Mesendoderm (in vitro differentiated cells): ENCODE results near the gene SYT11. TPM values are rescaled to one million over a fixed set of nuclear protein-coding genes. Genes with fewer than 3 reads are reported as not detected.

ENCODE experiments used
- DNase-seq: peaks from one replicate; pipeline ENCODE4 v3.0.0; 2013
- H2AK5ac ChIP-seq: 2 replicates; pipeline ENCODE4 v1.6.1; 2013; ENCODE audit warnings: low read length, inconsistent platforms
- H2BK120ac ChIP-seq: 2 replicates; pipeline ENCODE4 v1.6.1; 2013; ENCODE audit warnings: low read depth, mild to moderate bottlenecking, low read length, moderate library complexity, mixed read lengths
- H2BK15ac ChIP-seq: replicated peaks from 2 replicates; pipeline ENCODE4 v1.6.1; 2013; ENCODE audit warnings: low read depth, mild to moderate bottlenecking, moderate library complexity
- H2BK5ac ChIP-seq: 2 replicates; pipeline ENCODE4 v1.6.1; 2013; ENCODE audit warnings: low read length, inconsistent platforms
- H3K18ac ChIP-seq: 2 replicates; pipeline ENCODE4 v1.6.1; 2013; ENCODE audit warnings: mild to moderate bottlenecking, low read length, mixed read lengths
- H3K23ac ChIP-seq: one replicate; pipeline ENCODE4 v1.6.1; 2013; ENCODE audit warnings: low read length
- H3K27ac ChIP-seq: 2 replicates; pipeline ENCODE4 v1.5.1; 2013; ENCODE audit warnings: low read depth, mild to moderate bottlenecking, inconsistent platforms, low read length, moderate library complexity
- H3K27me3 ChIP-seq: 2 replicates; pipeline ENCODE4 v1.6.1; 2013; ENCODE audit warnings: low read length, control low read depth, mild to moderate bottlenecking, inconsistent platforms; ENCODE audit not compliant: insufficient read depth, poor library complexity
- H3K36me3 ChIP-seq: 2 replicates; pipeline ENCODE4 v1.6.1; 2013; ENCODE audit warnings: low read length, inconsistent platforms; ENCODE audit not compliant: control insufficient read depth, insufficient read depth
- H3K4ac ChIP-seq: one replicate; pipeline ENCODE4 v1.6.1; 2013; ENCODE audit warnings: low read depth, mild to moderate bottlenecking, low read length, moderate library complexity
- H3K4me1 ChIP-seq: 2 replicates; pipeline ENCODE4 v1.6.1; 2013; ENCODE audit warnings: low read depth, low read length, inconsistent platforms; ENCODE audit not compliant: control insufficient read depth
- H3K4me2 ChIP-seq: 2 replicates; pipeline ENCODE4 v1.6.1; 2013; ENCODE audit warnings: low read length
- H3K4me3 ChIP-seq: 2 replicates; pipeline ENCODE4 v1.5.1; 2013; ENCODE audit warnings: mild to moderate bottlenecking, low read length
- H3K56ac ChIP-seq: one replicate; pipeline ENCODE4 v1.6.1; 2013; ENCODE audit warnings: low read length
- H3K79me1 ChIP-seq: 2 replicates; pipeline ENCODE4 v1.6.1; 2013; ENCODE audit warnings: low read length, inconsistent platforms
- H3K79me2 ChIP-seq: 2 replicates; pipeline ENCODE4 v1.6.1; 2013; ENCODE audit warnings: mild to moderate bottlenecking, low read length; ENCODE audit not compliant: control insufficient read depth, insufficient read depth
- H3K9ac ChIP-seq: 2 replicates; pipeline ENCODE4 v1.6.1; 2013; ENCODE audit warnings: low read length, inconsistent platforms
- H4K5ac ChIP-seq: one replicate; pipeline ENCODE4 v1.6.1; 2013; ENCODE audit warnings: low read length
- H4K8ac ChIP-seq: one replicate; pipeline ENCODE4 v1.6.1; 2013; ENCODE audit warnings: low read depth, mild to moderate bottlenecking, control low read depth, low read length, moderate library complexity
- WGBS: extraction: QIAGEN DNeasy Blood & Tissue Kit; methylation state at CpG from one replicate; pipeline ENCODE4 v1.1.7; 2013; ENCODE audit warnings: low lambda C conversion rate, missing lambda C conversion rate; ENCODE audit not compliant: insufficient coverage; ENCODE audit errors: extremely low coverage; 5-methylcytosine and 5-hydroxymethylcytosine counted together
- polyA plus RNA-seq, 2 experiments: library from polyadenylated mRNA; stranded (reverse); fragments of 200-250 nt; gene quantifications; one replicate each; pipeline ENCODE4 v1.2.3, GENCODE V29; 2013

The SYT11 gene
- polyA plus RNA-seq (2013, experiment 1 of 2) = 1.8 TPM
- 1.9 TPM for polyA plus RNA-seq (2013, experiment 2 of 2)

GRCh38 chr1:155859234-155859829, at the start of gene SYT11:
Gene SYT11, plus strand, starts transcription at chr1:155859567. Its CDS starts 195 bp downstream, at chr1:155859762.
- H3K27ac ChIP-seq = no peak within 1 kb of the TSS
- peaks cover 2% of the 10 kb centered on the region for H3K79me1 ChIP-seq
- H2AK5ac ChIP-seq = no peak within 1 kb of the TSS
- no peak within 1 kb of the TSS for H3K23ac ChIP-seq
- no peaks in the 10 kb centered on the region for H3K36me3 ChIP-seq
- no peak within 1 kb of the TSS for H2BK120ac ChIP-seq
- H2BK15ac ChIP-seq = no peak within 1 kb of the TSS
- H3K18ac ChIP-seq = no peak within 1 kb of the TSS
- H3K4ac ChIP-seq = no peak within 1 kb of the TSS
- H4K5ac ChIP-seq = peak within 1 kb of the TSS; percentile 89
- H3K4me1 ChIP-seq = no peaks in the 10 kb centered on the region
- no CpG with 5 or more reads among the region's 33 CpGs for WGBS
- H3K9ac ChIP-seq = peak within 1 kb of the TSS; percentile 74
- peak within 1 kb of the TSS; percentile 48 for H3K4me2 ChIP-seq
- H3K4me3 ChIP-seq = peak within 1 kb of the TSS; percentile 49
- no peak within 1 kb of the TSS for H4K8ac ChIP-seq
- peak within 1 kb of the TSS; percentile 81 for H3K56ac ChIP-seq
- H3K79me2 ChIP-seq = peaks cover 7% of the 10 kb centered on the region
- H3K27me3 ChIP-seq = no peaks in the 10 kb centered on the region
- no peak within 1 kb of the TSS for H2BK5ac ChIP-seq
- DNase-seq = peak; percentile 99

- no peaks in the 10 kb centered on the region for H3K79me1 ChIP-seq
- no CpG with 5 or more reads among the region's 1 CpG for WGBS
- no peak overlapping the region for H3K23ac ChIP-seq
- H3K79me2 ChIP-seq = no peaks in the 10 kb centered on the region
- H3K36me3 ChIP-seq = peaks cover 4% of the 10 kb centered on the region
- no peak overlapping the region for H3K4me3 ChIP-seq
- no peak overlapping the region for H2BK120ac ChIP-seq
- H3K4me2 ChIP-seq = no peak overlapping the region
- H3K4ac ChIP-seq = no peak overlapping the region
- H3K27me3 ChIP-seq = no peaks in the 10 kb centered on the region
- H3K4me1 ChIP-seq = no peaks in the 10 kb centered on the region
- H4K5ac ChIP-seq = no peak overlapping the region
- H2BK15ac ChIP-seq = no peak overlapping the region
- H3K27ac ChIP-seq = no peak overlapping the region
- no peak overlapping the region for H4K8ac ChIP-seq
- no peak overlapping the region for H3K56ac ChIP-seq
- H2BK5ac ChIP-seq = no peak overlapping the region
- H2AK5ac ChIP-seq = no peak overlapping the region
- H3K18ac ChIP-seq = no peak overlapping the region
- no peak overlapping the region for H3K9ac ChIP-seq
- no peak for DNase-seq
These were observed 46.5 kb upstream of the SYT11 start for GRCh38 chr1:155812878-155813277.

- no peak overlapping the region for H3K23ac ChIP-seq
- no peak overlapping the region for H3K9ac ChIP-seq
- H3K4me1 ChIP-seq = no peaks in the 10 kb centered on the region
- no peak for DNase-seq
- H3K36me3 ChIP-seq = peaks cover 4% of the 10 kb centered on the region
- no peak overlapping the region for H4K8ac ChIP-seq
- no peak overlapping the region for H3K18ac ChIP-seq
- no peaks in the 10 kb centered on the region for H3K79me1 ChIP-seq
- H2AK5ac ChIP-seq = no peak overlapping the region
- no peak overlapping the region for H2BK120ac ChIP-seq
- H3K27ac ChIP-seq = no peak overlapping the region
- H3K4ac ChIP-seq = no peak overlapping the region
- H3K27me3 ChIP-seq = no peaks in the 10 kb centered on the region
- no peak overlapping the region for H3K4me3 ChIP-seq
- no peak overlapping the region for H2BK15ac ChIP-seq
- H2BK5ac ChIP-seq = no peak overlapping the region
- H3K4me2 ChIP-seq = no peak overlapping the region
- H3K79me2 ChIP-seq = no peaks in the 10 kb centered on the region
- WGBS = no CpG with 5 or more reads among the region's 3 CpGs
- no peak overlapping the region for H3K56ac ChIP-seq
- no peak overlapping the region for H4K5ac ChIP-seq
These were observed 45.7 kb upstream of the SYT11 start for GRCh38 chr1:155813672-155814071.

GRCh38 chr1:155816351-155816750, 43.0 kb upstream of the SYT11 start:
- H3K4me1 ChIP-seq = no peaks in the 10 kb centered on the region
- no peak overlapping the region for H4K5ac ChIP-seq
- WGBS = no CpG with 5 or more reads among the region's 1 CpG
- H3K4me3 ChIP-seq = no peak overlapping the region
- H2BK15ac ChIP-seq = no peak overlapping the region
- H3K79me2 ChIP-seq = no peaks in the 10 kb centered on the region
- no peak overlapping the region for H2BK120ac ChIP-seq
- H2BK5ac ChIP-seq = no peak overlapping the region
- no peak overlapping the region for H2AK5ac ChIP-seq
- no peak overlapping the region for H3K27ac ChIP-seq
- H3K4me2 ChIP-seq = no peak overlapping the region
- no peaks in the 10 kb centered on the region for H3K79me1 ChIP-seq
- H3K4ac ChIP-seq = no peak overlapping the region
- no peak overlapping the region for H3K23ac ChIP-seq
- H3K18ac ChIP-seq = no peak overlapping the region
- no peak overlapping the region for H3K9ac ChIP-seq
- peaks cover 4% of the 10 kb centered on the region for H3K36me3 ChIP-seq
- H3K27me3 ChIP-seq = no peaks in the 10 kb centered on the region
- H3K56ac ChIP-seq = no peak overlapping the region
- H4K8ac ChIP-seq = no peak overlapping the region
- no peak for DNase-seq

GRCh38 chr1:155827450-155827849, 31.9 kb upstream of the SYT11 start:
- Histone ChIP-seq H2BK5ac (no peak overlapping the region), H3K27ac (no peak overlapping the region), H4K8ac (no peak overlapping the region), H2BK120ac (no peak overlapping the region), H3K36me3 (no peaks in the 10 kb centered on the region), H3K4ac (no peak overlapping the region), H3K79me1 (no peaks in the 10 kb centered on the region), H3K27me3 (no peaks in the 10 kb centered on the region), H3K4me3 (no peak overlapping the region), H2BK15ac (no peak overlapping the region), H3K4me1 (no peaks in the 10 kb centered on the region), H2AK5ac (no peak overlapping the region), H3K18ac (no peak overlapping the region), H3K79me2 (no peaks in the 10 kb centered on the region), H3K56ac (no peak overlapping the region), H3K23ac (no peak overlapping the region), H3K4me2 (no peak overlapping the region), H4K5ac (no peak overlapping the region), H3K9ac (no peak overlapping the region)
- no CpG with 5 or more reads among the region's 4 CpGs for WGBS
- DNase-seq = no peak
